Left cardiac atrium (tissue), 4 donors: ENCODE data around the gene PYGB. TPM values are rescaled to one million over a fixed set of nuclear protein-coding genes. Genes with fewer than 3 reads are reported as not detected.
"Not testable (repeated sequence)": the region's sequence is repeated elsewhere in the genome, so short reads cannot be mapped to it uniquely, and the experiment has no call there.

ENCODE experiments used
- ATAC-seq, 2 donors: fragments of 200-7000 bp; cut with Tn5 transposase; one replicate each; pipeline ENCODE4 v1.9.1; 2020; ENCODE audit warnings: mild to moderate bottlenecking in 2 of 2, moderate library complexity in 2 of 2
- DNase-seq: peaks from one replicate; pipeline ENCODE4 v3.0.0-alpha.2; 2020
- intact Hi-C, 2 donors: fragments of 100-400 bp; cut with DNase I; formaldehyde crosslinking; loops; one replicate each; pipeline versions ENCODE4 v1.14.1 to v1.15.1; 2022 to 2023
- total RNA-seq, 2 donors: library from RNA; stranded (reverse); fragmentation: NEBNext Ultra II Directional; extraction: Animal tissue kit (Norgen Biotek cat#: 25700); gene quantifications; one replicate each; pipeline ENCODE4 v1.2.1, GENCODE V29; 2021
- donor health status: DM: no; HTN: yes; CAD: no.
- donor health status: DM: no; HTN: yes; CAD: no; lungs with severe emphysema.
- donor health status: DM: yes; HTN: yes; CAD: no.
- donor health status: Dilated cardiomyopathy.

Gene PYGB
- total RNA-seq, 2 donors from 2014 or later: 103 to 152 TPM

DNA sequence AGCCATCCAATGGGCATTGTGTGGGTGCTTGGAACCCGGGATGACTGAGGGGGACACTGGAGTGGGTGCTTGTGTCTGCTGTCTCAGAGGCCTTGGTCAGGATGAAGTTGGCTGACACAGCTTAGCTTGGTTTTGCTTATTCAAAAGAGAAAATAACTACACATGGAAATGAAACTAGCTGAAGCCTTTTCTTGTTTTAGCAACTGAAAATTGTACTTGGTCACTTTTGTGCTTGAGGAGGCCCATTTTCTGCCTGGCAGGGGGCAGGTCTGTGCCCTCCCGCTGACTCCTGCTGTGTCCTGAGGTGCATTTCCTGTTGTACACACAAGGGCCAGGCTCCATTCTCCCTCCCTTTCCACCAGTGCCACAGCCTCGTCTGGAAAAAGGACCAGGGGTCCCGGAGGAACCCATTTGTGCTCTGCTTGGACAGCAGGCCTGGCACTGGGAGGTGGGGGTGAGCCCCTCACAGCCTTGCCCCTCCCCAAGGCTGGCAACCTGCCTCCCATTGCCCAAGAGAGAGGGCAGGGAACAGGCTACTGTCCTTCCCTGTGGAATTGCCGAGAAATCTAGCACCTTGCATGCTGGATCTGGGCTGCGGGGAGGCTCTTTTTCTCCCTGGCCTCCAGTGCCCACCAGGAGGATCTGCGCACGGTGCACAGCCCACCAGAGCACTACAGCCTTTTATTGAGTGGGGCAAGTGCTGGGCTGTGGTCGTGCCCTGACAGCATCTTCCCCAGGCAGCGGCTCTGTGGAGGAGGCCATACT, 49.4 kb downstream of the PYGB start:
- intact Hi-C loops: no loop called here
- ATAC-seq (no peak), DNase-seq (no peak)

DNA sequence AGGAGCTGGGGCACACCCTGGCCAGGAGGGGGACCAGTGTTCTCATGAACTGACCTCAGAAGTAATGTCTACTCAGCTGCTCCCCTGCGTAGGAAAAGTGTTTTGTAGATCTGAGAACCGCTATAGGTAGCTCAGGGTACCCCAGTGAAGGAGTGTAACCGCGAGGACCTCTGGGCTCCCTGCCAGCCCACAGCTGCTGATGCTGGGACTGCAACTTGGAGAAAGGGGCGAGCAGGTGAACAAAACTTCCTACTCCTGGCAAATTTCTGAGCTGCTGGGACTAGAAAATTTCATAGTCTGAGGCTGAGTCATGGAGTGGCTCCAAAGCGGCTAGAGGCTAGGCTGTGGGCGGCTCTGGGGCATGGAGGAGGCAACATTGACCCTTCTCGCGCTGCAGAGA, 51.9 kb downstream of the PYGB start:
- DNase-seq (no peak), ATAC-seq (no peak)
- intact Hi-C loops: no loop called here

DNA sequence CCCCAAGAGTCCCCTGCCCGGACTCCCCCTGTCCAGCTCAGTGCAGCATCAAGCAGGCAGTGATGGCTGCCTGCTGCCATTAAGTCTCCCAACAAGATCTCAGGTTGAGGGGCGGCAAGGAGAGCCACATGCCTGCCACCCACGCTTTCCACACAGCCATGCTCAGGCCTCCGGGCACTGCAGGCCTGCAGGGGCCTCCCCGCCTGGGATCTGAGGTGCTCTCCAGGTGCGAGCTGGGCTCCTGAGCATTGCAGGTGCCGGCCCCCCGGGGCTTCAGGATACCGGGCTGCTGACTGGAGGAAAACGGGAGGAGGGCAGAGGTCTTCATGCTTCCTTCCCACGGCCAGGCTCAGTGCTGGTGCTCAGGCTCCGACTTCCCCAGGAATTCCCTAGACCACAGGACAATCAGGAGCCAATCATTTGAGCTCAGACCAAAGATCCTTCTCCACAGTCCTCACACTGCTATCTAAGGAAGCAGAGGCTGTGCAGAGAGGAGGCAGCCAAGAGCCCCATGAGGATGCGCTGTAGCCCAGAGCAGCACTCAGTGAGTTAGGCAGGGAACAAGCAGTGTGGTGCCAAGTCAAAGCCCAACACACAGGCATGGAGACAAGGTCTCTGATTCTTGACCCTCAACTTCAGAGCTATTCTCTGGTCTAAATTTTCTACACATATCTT, 52.7 kb downstream of the PYGB start:
- intact Hi-C loops: no loop called here
- ATAC-seq: peak in 1 of 2 donors; percentile 25

DNA sequence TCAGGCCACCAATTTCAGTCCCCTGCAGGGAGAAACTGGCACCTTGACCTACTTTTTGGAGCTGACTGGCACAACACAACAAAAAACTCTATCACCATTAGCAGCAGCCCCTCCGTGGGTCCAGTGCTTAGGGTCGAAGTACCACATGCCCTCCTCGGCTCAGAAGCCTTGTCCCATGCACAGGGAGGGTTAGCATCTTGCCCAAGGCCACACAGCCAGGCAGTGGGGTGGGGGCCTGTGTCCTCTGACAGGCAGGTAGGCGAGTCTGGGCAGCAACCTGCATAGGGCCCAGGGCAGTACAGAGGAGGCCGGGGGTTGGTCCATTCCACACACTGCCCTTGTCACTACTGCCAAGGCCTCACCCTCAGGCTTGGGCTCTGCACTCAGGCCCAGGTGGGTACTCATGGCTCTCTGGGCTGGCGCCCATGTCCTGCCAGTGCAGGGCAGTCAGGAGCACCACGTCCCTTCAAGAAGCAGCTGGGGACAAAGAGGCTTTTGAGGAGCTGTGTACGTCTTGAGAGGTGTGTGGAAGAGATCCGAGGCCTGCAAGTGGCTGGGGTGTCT, 53.6 kb downstream of the PYGB start:
- ATAC-seq: peak; percentile 9
- intact Hi-C loops: no loop called here

More for the DNA sequence above, 52.7 kb downstream of the PYGB start:
- DNase-seq: no peak

DNA sequence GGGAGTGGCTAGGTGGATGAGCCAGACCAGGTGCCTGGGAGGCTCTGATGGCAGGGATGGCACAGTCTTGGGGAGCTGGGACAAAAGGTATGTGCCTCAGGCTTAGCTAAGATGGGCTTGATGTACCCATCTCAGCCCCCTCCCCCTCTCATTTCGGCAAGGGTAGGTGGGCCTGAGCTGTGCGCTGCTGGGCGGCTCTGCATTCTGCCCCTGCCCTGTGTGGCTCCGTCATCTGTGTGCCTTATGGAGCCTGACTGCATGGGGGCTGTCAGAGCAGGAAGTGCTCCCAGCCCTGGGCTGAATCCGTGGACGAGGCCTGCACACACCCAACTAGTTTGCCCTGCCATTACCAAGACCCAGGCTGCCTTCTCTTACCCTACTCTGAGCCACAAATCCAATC, 54.7 kb downstream of the PYGB start:
- ATAC-seq (no peak), DNase-seq (no peak)
- intact Hi-C loops: no loop called here

More for the DNA sequence above, 53.6 kb downstream of the PYGB start:
- no peak for DNase-seq

DNA sequence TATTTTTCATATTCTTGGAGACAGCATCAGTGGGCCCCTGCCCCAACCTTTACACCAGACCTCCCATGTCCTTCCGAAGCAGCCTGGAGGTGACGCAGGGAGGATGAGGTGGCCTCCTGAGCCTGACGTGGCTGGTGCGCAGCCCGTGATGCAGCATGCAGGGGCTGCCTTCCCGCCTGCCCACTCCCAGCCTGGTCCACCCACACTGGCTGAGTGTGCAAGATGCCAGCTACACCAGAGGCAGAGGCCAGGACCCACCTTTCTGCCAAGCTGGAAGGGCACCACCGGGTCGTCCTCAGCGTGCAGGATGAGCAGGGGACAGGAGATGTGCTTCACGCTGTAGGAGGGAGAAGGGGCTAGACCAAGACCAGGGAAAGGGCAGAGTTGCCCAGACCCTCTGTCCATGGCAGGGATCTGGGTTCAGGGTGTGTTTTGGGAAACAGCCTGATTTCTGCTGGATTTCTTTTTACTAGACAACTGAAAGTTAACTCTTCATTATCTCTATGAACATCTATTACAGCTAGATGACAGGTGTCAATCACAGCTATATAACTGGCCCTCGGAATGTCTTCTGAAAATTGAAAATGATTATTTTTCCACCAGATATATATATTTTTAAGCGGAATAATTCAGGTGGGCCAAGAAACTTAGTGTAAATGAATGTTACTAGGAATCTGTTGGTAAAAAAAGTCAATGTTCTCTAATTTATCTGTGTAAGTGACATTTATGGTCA, 55.6 kb downstream of the PYGB start:
- intact Hi-C loops: no loop called here
- no peak for ATAC-seq
- DNase-seq: no peak

DNA sequence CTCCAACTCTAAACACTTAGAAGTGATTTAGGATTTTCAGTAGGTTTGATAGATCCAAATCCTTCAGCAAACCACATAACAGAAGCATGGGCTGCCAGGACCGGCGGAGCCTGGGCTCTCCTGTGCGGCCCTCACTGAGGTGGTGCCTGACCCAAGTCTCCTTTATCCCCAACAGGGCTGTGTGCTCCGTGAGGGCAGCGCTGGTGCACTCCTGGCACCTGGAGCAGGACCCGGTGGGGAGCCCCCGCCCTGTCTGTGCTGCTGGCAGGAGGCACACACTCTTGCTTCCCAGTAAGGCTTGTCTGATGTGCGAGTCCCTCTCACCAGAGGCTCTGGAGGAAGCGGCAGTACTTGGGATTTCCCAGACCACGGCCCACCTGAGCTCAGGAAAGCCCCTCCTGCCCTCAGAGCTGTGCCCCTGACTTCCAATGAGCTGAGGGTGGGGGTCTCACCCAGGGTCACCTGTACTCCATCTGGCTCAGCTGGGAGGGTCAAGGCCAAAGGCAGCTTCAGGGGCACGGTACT, 56.2 kb downstream of the PYGB start:
- ATAC-seq: no peak
- no peak for DNase-seq
- intact Hi-C loops: no loop called here

DNA sequence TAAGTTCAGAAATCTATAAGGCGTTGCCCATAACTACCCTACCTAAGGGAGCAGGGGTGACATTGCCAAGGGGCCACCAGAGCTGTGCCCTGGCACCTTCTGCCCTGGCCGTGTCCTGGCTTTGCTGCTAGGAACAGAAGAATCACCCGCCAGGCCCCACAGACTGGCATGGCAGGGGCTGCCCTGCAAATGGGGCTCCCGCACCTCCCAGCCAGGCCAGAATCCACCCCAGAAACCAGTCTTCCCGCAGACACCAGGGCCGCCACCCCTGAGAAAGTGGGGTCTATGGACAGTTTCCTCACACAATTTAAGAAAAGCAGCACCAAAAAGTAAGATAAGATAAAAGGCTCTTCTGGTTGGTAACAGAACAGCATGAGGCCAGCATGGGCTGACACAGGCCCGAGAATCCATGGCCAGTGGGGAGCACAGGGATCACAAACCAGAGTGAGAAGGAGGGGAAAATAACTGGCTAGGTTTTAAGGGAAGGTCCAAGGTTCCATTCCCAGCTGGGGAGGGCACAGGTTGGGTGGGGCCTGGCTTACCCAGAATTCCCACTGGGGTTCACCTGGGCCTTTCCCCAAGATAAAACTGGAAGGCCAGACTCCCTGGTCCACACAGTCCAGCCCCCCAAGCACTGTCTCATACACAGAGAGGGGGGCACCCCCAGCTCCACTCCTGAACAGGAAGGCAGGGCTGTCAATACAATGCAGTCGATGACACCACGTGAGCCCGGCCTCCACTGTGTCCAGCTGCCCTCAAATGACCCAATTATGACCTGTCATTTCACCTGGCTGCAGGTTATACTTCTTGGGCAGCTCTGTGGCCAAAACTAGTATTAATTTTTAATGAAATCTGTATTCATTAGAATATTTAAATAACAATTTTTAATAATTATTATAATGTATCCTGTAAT, 59.4 kb downstream of the PYGB start:
- ATAC-seq (no peak), DNase-seq (no peak)
- intact Hi-C loops: no loop called here

DNA sequence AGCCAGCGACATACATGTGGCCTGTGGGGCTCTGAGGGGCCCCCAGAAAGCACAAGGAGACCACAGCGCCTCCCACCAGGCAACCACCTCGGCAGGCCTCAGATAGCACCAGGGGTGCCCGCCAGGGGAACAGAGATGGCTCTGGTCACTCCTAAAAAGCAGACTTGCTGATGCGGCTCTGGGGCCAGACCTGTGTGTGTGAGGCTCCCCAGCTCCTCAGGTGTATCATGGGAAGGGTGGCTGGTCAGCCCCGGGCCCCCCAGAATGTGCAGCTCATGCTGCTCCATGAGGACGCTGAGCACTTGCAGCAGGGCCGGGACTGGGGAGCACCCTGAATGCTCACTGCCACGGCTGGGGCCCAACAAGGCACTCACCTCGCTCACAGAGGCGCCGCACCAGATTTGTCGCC, 60.2 kb downstream of the PYGB start:
- DNase-seq (no peak), ATAC-seq (no peak)
- intact Hi-C loops: no loop called here

DNA sequence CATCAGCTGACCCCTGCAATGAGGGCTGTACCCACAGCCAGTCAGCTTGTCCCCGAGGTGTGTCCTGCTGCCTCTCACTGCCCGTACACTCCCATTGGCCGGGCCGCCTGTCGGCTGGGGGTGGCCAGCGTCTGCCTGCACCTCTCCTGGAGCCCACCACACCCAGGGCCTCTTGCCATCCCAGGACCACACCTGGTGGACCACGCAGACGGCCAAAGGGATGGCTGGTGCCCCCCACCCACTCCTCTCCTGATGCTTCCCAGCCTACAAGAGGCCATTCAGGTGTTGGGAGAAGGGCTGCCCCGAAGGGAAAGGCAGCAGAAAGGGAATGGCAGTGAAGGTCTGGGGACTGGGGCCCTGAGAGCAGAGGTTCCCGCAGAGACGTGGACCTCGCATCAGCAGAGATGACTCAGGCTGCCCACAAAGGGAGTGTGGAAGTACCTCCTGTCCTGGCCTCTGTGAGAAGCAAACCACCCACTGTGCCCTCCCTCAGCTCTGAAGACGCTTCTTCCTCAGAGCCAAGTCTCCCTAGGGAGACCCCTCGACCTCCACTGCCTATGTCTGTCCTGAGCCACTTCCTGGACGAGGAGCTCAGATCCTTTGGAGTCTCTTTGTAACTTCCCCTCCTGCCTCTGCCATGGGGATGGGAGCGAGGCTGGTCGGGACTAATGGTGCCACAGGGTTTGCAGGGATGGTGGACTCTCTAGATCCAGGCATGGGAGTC, 60.9 kb downstream of the PYGB start:
- DNase-seq (no peak), ATAC-seq (no peak)
- intact Hi-C loops: no loop called here

DNA sequence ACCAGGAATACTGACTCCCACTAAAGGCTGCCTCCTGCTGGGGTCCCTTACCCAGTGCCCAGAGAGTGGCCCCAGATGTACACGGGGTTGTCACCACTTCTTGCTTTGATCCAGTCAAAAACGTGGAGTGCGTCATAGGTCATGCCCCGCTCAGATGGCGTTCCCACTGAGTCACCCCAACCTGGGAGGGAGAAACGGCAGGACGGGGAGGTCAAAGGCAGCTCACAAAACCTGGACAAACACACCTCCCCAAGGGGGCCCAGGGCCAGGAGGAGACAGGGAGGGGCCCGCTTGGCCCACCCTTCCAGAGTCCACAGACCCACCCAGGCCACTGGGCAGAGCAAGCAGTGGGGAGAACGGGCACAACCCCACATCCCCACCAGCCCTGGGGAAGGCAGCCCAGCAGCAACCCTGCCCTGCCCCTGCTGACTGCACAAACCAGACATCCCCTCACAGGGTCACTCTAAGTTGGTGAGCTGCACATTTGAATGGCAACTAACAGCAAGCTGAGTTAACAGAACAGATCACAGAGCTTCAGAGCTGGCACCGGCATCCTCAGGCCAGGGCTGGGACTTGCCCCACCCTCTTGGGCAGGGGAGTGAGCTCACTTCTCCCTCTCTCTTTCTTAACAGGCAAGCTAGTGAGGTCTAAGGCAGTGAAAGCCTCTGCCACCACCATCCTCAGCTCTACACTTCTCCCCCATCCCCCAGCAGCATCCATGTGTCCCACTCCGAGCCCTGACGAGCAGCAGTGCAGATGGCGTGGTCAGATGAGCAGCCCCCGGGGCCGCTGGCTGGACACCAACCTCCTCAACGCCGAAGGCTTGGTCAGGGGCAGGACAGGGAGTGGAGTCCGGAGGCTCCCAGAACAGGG, 61.7 kb downstream of the PYGB start:
- intact Hi-C loops: no loop called here
- peak; percentile 62 for DNase-seq
- peak; percentile 43 to 90 for ATAC-seq

DNA sequence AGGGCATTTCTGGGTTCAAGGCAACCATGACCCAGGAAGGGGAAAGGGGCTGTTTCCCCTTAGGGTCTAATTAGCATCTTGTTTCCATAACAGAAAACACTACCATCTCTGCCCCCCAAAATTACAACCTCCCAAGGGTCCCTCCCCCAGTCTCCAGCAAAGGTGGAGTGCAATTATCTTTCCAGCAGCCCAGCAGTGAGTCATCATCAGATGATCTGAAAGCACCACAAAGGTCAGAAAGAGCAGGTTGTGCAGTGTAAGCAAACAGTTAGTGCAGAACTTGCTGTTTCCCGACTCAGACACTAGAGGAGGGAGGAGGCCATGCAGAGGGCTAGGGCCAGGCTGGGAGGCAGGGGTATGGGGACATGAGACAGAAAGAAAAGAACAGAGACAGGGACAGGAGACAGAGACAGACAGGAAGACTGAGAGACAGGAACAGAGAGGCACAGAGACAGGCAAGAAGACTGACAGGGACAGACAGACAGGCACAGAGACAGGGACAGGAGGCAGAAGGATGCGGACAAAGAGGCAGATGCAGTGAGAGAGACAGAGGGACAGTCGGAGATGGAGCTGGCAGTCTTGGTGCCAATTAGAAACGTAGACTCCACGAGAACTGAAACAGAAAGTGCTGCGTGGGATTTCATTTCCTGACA, 62.5 kb downstream of the PYGB start:
- no peak for DNase-seq
- intact Hi-C loops: no loop called here
- ATAC-seq: peak; percentile 83 to 90

DNA sequence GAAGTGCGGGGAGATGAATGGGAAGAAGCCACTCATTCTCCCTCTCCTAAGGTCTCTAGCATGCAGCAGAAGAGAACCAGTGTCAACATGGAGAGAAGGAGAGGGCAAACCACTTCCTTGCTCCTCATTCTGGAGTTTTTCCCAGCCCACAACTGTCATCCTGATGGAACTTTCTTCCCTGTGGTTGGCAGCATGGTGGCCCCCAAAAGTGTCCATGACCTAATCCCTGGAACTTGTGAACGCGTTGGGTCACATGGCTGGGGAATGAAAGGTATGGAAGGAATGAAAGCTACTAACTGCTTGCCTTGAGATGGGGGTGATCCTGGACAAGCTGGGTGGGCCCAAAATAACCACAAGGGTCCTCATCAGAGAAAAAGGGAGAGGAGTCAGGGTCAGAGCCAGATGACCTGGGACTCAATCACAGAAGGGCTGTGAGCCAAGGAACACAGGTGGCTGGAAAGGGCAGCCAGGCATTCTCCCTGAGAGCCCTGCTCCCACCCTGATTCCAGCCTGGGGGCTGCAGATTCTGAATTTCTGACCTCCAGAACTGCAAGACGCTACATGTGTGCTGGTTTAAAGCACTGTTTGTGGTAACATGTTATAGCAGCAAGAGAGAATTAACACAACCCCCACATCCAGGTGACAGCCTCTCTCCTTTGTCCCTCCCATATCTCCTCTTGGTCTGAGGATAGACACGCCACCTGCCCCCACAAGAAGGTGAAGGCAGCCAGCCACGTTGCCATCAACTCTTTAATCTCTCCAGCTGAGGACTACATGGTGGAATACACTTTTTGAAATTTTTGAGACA, 63.2 kb downstream of the PYGB start:
- no peak for DNase-seq
- ATAC-seq: peak in 1 of 2 donors; percentile 17
- intact Hi-C loops: no loop called here

DNA sequence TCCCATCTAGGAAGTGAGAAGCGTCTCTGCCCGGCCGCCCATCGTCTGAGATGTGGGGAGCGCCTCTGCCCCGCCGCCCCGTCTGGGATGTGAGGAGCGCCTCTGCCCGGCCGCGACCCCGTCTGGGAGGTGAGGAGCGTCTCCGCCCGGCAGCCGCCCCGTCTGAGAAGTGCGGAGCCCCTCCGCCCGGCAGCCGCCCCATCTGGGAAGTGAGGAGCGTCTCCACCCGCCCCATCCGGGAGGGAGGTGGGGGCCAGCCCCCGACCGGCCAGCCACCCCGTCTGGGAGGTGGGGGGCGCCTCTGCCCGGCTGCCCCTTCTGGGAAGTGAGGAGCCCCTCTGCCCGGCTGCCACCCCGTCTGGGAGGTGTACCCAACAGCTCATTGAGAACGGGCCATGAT, 64.8 kb downstream of the PYGB start:
- intact Hi-C loops, ATAC-seq, DNase-seq: not testable (repeated sequence)

DNA sequence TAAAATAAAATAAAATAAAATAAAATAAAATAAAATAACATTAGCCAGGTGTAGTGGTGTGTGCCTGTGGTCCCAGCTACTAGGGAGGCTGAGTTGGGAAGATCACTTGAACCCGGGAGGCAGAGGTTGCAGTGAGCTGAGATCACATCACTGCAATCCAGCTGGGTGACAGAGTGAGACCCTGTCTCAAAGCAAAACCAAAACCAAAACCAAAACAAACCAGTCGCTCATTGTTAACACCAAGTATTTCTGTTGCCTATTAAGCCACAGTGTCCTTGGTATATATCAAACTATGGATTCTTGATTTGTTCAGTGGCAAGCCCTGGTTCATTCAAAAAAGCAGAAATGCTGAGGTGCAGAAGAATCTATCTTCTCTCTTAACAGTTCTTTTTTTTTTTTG, 65.7 kb downstream of the PYGB start:
- intact Hi-C loops: no loop called here
- DNase-seq (no peak), ATAC-seq (no peak)
